H9 (cell line): ENCODE results near the gene CHD9NB. TPM values are rescaled to one million over a fixed set of nuclear protein-coding genes. Genes with fewer than 3 reads are reported as not detected.
A peak's percentile ranks its signal among the peaks of the same experiment; 100 is the strongest.

Experiments used
- DNase-seq: peaks from one replicate; pipeline ENCODE4 v3.0.0-alpha.2; 2017
- H2AFZ ChIP-seq: one replicate; pipeline ENCODE4 v1.6.1; 2013; ENCODE audit warnings: mild to moderate bottlenecking, low read length, control low read depth, moderate library complexity
- H2AK5ac ChIP-seq: 2 replicates; pipeline ENCODE4 v1.6.1; 2013; ENCODE audit warnings: low read length, control low read depth, mixed read lengths; ENCODE audit not compliant: insufficient read length
- H2BK120ac ChIP-seq: one replicate; pipeline ENCODE4 v1.6.1; 2013; ENCODE audit warnings: low read depth, mild to moderate bottlenecking, low read length, control low read depth, inconsistent platforms; ENCODE audit not compliant: poor library complexity, severe bottlenecking
- H2BK12ac ChIP-seq: 2 replicates; pipeline ENCODE4 v1.6.1; 2013; ENCODE audit warnings: low read length, control low read depth, mixed read lengths, low read depth; ENCODE audit not compliant: insufficient read length
- H2BK15ac ChIP-seq: 2 replicates; pipeline ENCODE4 v1.6.1; 2013; ENCODE audit warnings: low read depth, low read length, control low read depth
- H2BK20ac ChIP-seq: one replicate; pipeline ENCODE4 v1.6.1; 2013; ENCODE audit warnings: low read depth, mild to moderate bottlenecking, low read length, control low read depth, inconsistent platforms; ENCODE audit not compliant: poor library complexity, severe bottlenecking
- H2BK5ac ChIP-seq: 2 replicates; pipeline ENCODE4 v1.6.1; 2013; ENCODE audit warnings: low read length, control low read depth, mixed read lengths; ENCODE audit not compliant: insufficient read length
- H3K14ac ChIP-seq: 2 replicates; pipeline ENCODE4 v1.6.1; 2013; ENCODE audit warnings: low read length, control low read depth; ENCODE audit not compliant: insufficient read depth
- H3K18ac ChIP-seq: 2 replicates; pipeline ENCODE4 v1.6.1; 2013; ENCODE audit warnings: low read depth, mild to moderate bottlenecking, mixed read lengths, low read length, control low read depth; ENCODE audit not compliant: insufficient read length
- H3K23ac ChIP-seq: 2 replicates; pipeline ENCODE4 v1.6.1; 2013; ENCODE audit warnings: low read length, control low read depth, mixed read lengths, low read depth; ENCODE audit not compliant: insufficient read length
- H3K23me2 ChIP-seq: 2 replicates; pipeline ENCODE4 v1.6.1; 2013; ENCODE audit warnings: low read depth, mild to moderate bottlenecking, mixed read lengths, low read length, control low read depth; ENCODE audit not compliant: insufficient read length, poor library complexity, severe bottlenecking
- H3K27ac ChIP-seq: 2 replicates; pipeline ENCODE4 v1.5.1; 2013; ENCODE audit warnings: low read length, control low read depth, mixed read lengths, low read depth; ENCODE audit not compliant: insufficient read length
- H3K27me3 ChIP-seq: 2 replicates; pipeline ENCODE4 v1.6.1; 2013; ENCODE audit warnings: low read length, control low read depth, inconsistent platforms; ENCODE audit not compliant: insufficient read depth
- H3K4ac ChIP-seq: 2 replicates; pipeline ENCODE4 v1.6.1; 2013; ENCODE audit warnings: low read depth, mild to moderate bottlenecking, control low read depth, inconsistent platforms, low read length, moderate library complexity
- H3K4me1 ChIP-seq: 2 replicates; pipeline ENCODE4 v1.6.1; 2013; ENCODE audit warnings: low read length, control low read depth, inconsistent platforms; ENCODE audit not compliant: insufficient read depth
- H3K4me2 ChIP-seq: 2 replicates; pipeline ENCODE4 v1.6.1; 2013; ENCODE audit warnings: low read length, control low read depth, mixed read lengths; ENCODE audit not compliant: insufficient read length, insufficient read depth
- H3K56ac ChIP-seq: 2 replicates; pipeline ENCODE4 v1.6.1; 2013; ENCODE audit warnings: low read depth, mild to moderate bottlenecking, mixed read lengths, low read length, control low read depth; ENCODE audit not compliant: insufficient read length
- H3K79me1 ChIP-seq: 2 replicates; pipeline ENCODE4 v1.6.1; 2013; ENCODE audit warnings: low read depth, mild to moderate bottlenecking, moderate library complexity, low read length, control low read depth, inconsistent platforms; ENCODE audit not compliant: insufficient read depth, poor library complexity, severe bottlenecking
- H3K79me2 ChIP-seq: 2 replicates; pipeline ENCODE4 v1.6.1; 2013; ENCODE audit warnings: low read length, control low read depth, inconsistent platforms; ENCODE audit not compliant: insufficient read depth
- H3K9ac ChIP-seq: 2 replicates; pipeline ENCODE4 v1.6.1; 2013; ENCODE audit warnings: low read length, control low read depth, mixed read lengths; ENCODE audit not compliant: insufficient read length; ENCODE audit errors: extremely low read depth
- H3K9me3 ChIP-seq: one replicate; pipeline ENCODE4 v1.6.1; 2013; ENCODE audit warnings: low read depth, low read length, inconsistent platforms; ENCODE audit not compliant: control insufficient read depth
- H3T11ph ChIP-seq: one replicate; pipeline ENCODE4 v1.6.1; 2013; ENCODE audit warnings: mild to moderate bottlenecking, low read length, control low read depth, inconsistent platforms
- H4K20me1 ChIP-seq: one replicate; pipeline ENCODE4 v1.6.1; 2013; ENCODE audit not compliant: control insufficient read depth, insufficient read length, insufficient read depth
- H4K5ac ChIP-seq: 2 replicates; pipeline ENCODE4 v1.6.1; 2013; ENCODE audit warnings: low read depth, mild to moderate bottlenecking, mixed read lengths, low read length, control low read depth; ENCODE audit not compliant: insufficient read length
- H4K8ac ChIP-seq: replicated peaks from 2 replicates; pipeline ENCODE4 v1.6.1; 2013; ENCODE audit warnings: low read length, control low read depth, mixed read lengths, low read depth; ENCODE audit not compliant: insufficient read length
- H4K91ac ChIP-seq: 2 replicates; pipeline ENCODE4 v1.6.1; 2013; ENCODE audit warnings: low read depth, mild to moderate bottlenecking, moderate library complexity, mixed read lengths, low read length, control low read depth; ENCODE audit not compliant: insufficient read length
- H3K27ac Mint-ChIP-seq, 3 experiments: 2 replicates in 2 of 3; 3 replicates in 1 of 3; pipeline ENCODE4 v1.8.0; 2020 to 2021; ENCODE audit warnings: mixed read lengths in 3 of 3, mild to moderate bottlenecking in 1 of 3, moderate library complexity in 1 of 3
- H3K27me3 Mint-ChIP-seq: 2 replicates; pipeline ENCODE4 v1.8.0; 2021; ENCODE audit warnings: low read depth, mild to moderate bottlenecking, moderate library complexity, mixed read lengths
- H3K36me3 Mint-ChIP-seq, 3 experiments: 2 replicates in 2 of 3; 3 replicates in 1 of 3; pipeline ENCODE4 v1.8.0; 2020 to 2021; ENCODE audit warnings: low read depth in 3 of 3, mixed read lengths in 3 of 3; ENCODE audit not compliant: insufficient read depth in 1 of 3
- H3K4me1 Mint-ChIP-seq, 2 experiments: 2 replicates each; pipeline ENCODE4 v1.8.0; 2020; ENCODE audit warnings: mixed read lengths in 2 of 2
- H3K4me3 Mint-ChIP-seq, 2 experiments: 2 replicates in 1 of 2; 3 replicates in 1 of 2; pipeline ENCODE4 v1.8.0; 2020 to 2021; ENCODE audit warnings: mild to moderate bottlenecking in 2 of 2, mixed read lengths in 2 of 2, moderate library complexity in 1 of 2
- H3K9me3 Mint-ChIP-seq, 2 experiments: 2 replicates in 1 of 2; 3 replicates in 1 of 2; pipeline ENCODE4 v1.8.0; 2020; ENCODE audit warnings: mild to moderate bottlenecking in 2 of 2, mixed read lengths in 2 of 2, moderate library complexity in 1 of 2
- WGBS: extraction: QIAGEN DNeasy Blood & Tissue Kit; methylation state at CpG from one replicate; pipeline ENCODE4 v1.1.7; 2013; ENCODE audit warnings: missing lambda C conversion rate, low lambda C conversion rate, mixed read lengths; ENCODE audit not compliant: insufficient read length; ENCODE audit errors: extremely low coverage; 5-methylcytosine and 5-hydroxymethylcytosine counted together
- total RNA-seq: library from RNA; stranded (reverse); gene quantifications from 2 replicates; pipeline ENCODE4 v1.2.1, GENCODE V29; 2021
- TF ChIP-seq, protein P1 (sequence below): fragments of 200-600 bp; sonication (generic); conservative IDR thresholded peaks from 3 replicates; pipeline ENCODE4 v1.8.0; 2021; ENCODE audit warnings: antibody characterized with exemption, mild to moderate bottlenecking

CHD9NB gene
- total RNA-seq, 1 experiment from 2014 or later: 3.3 TPM

DNA sequence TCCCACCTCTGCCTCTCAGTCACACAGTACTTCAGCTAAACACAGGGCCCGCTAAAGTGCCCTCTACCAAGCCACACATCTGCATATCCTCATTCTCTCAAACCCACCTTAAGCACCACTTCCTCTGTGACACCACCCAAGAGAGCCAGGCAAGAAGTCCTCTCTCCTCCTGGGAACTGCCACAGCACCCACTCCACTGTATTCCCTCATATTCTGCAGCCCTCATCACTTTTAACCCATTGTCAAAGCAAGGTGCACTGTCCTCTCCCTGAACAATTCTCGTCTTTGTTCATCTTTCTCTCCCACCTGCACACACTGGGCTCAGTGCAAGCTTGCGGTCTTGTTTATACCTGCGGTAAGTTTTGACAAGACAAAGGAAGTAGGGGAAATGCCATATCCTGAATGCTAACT, 15.7 kb upstream of the CHD9NB start:
- H3K79me2 ChIP-seq: no peaks in the 10 kb centered on the region; the same call in none of the 2 replicates
- Mint-ChIP-seq H3K27me3 (no peaks in the 10 kb centered on the region), H3K9me3 (peaks cover 5 to 7% of the 10 kb centered on the region in 2 experiments), H3K27ac (no peak overlapping the region; a peak in 1 of 7 replicates), H3K36me3 (peaks cover 7 to 23% (median 12%) of the 10 kb centered on the region in 3 experiments), H3K4me1 (peaks cover 22 to 24% of the 10 kb centered on the region in 2 experiments), H3K4me3 (no peak overlapping the region)
- H3K4me1 ChIP-seq: no peaks in the 10 kb centered on the region
- TF ChIP-seq, protein P1, sequence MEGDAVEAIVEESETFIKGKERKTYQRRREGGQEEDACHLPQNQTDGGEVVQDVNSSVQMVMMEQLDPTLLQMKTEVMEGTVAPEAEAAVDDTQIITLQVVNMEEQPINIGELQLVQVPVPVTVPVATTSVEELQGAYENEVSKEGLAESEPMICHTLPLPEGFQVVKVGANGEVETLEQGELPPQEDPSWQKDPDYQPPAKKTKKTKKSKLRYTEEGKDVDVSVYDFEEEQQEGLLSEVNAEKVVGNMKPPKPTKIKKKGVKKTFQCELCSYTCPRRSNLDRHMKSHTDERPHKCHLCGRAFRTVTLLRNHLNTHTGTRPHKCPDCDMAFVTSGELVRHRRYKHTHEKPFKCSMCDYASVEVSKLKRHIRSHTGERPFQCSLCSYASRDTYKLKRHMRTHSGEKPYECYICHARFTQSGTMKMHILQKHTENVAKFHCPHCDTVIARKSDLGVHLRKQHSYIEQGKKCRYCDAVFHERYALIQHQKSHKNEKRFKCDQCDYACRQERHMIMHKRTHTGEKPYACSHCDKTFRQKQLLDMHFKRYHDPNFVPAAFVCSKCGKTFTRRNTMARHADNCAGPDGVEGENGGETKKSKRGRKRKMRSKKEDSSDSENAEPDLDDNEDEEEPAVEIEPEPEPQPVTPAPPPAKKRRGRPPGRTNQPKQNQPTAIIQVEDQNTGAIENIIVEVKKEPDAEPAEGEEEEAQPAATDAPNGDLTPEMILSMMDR: no peak
- no peak overlapping the region for H3K4ac ChIP-seq
- H2AK5ac ChIP-seq: no peak overlapping the region
- no peak overlapping the region for H4K91ac ChIP-seq
- no peak overlapping the region for H2BK15ac ChIP-seq
- H3K14ac ChIP-seq: no peak overlapping the region
- H3K9me3 ChIP-seq: no peaks in the 10 kb centered on the region
- no peak overlapping the region for H3T11ph ChIP-seq
- H4K20me1 ChIP-seq: no peaks in the 10 kb centered on the region
- H3K9ac ChIP-seq: no peak overlapping the region
- WGBS: no CpG with 5 or more reads among the region's 4 CpGs
- H2BK120ac ChIP-seq: no peak overlapping the region
- DNase-seq: no peak
- no peak overlapping the region for H2AFZ ChIP-seq
- no peak overlapping the region for H3K27ac ChIP-seq
- no peak overlapping the region for H2BK12ac ChIP-seq
- H3K23me2 ChIP-seq: no peaks in the 10 kb centered on the region
- H4K8ac ChIP-seq: no peak overlapping the region
- no peak overlapping the region for H2BK5ac ChIP-seq
- no peak overlapping the region for H3K23ac ChIP-seq
- H3K4me2 ChIP-seq: no peak overlapping the region
- H3K79me1 ChIP-seq: no peaks in the 10 kb centered on the region
- no peak overlapping the region for H2BK20ac ChIP-seq
- peak overlapping the region; percentile 35 for H3K18ac ChIP-seq
- no peak overlapping the region for H4K5ac ChIP-seq
- no peak overlapping the region for H3K56ac ChIP-seq
- H3K27me3 ChIP-seq: no peaks in the 10 kb centered on the region
